ENCODE measurements around the gene TADA2A.
"Not testable (repeated sequence)": the region's sequence is repeated elsewhere in the genome, so short reads cannot be mapped to it uniquely, and the experiment has no call there.

- TF ChIP-seq, protein P1, sequence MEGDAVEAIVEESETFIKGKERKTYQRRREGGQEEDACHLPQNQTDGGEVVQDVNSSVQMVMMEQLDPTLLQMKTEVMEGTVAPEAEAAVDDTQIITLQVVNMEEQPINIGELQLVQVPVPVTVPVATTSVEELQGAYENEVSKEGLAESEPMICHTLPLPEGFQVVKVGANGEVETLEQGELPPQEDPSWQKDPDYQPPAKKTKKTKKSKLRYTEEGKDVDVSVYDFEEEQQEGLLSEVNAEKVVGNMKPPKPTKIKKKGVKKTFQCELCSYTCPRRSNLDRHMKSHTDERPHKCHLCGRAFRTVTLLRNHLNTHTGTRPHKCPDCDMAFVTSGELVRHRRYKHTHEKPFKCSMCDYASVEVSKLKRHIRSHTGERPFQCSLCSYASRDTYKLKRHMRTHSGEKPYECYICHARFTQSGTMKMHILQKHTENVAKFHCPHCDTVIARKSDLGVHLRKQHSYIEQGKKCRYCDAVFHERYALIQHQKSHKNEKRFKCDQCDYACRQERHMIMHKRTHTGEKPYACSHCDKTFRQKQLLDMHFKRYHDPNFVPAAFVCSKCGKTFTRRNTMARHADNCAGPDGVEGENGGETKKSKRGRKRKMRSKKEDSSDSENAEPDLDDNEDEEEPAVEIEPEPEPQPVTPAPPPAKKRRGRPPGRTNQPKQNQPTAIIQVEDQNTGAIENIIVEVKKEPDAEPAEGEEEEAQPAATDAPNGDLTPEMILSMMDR (conservative IDR thresholded peaks at IDR 0.05 in 1 of 2, IDR thresholded peaks at IDR 0.05 in 1 of 2; ENCODE audit: extremely low read depth in 1 of 2, insufficient read depth in 1 of 2, low read depth in 1 of 2, low read length in 2 of 2): not testable (repeated sequence)
- not testable (repeated sequence) for TF ChIP-seq EZH2 (IDR thresholded peaks at IDR 0.05; ENCODE audit: borderline replicate concordance, low read length)
Observed at GRCh38 chr17:37511642-37512041, 105.0 kb downstream of the TADA2A start.

Data from mammary epithelial cell (primary cell).